Mucosa of descending colon (tissue), 3 donors: ENCODE measurements around the gene TENM4. TPM values are rescaled to one million over a fixed set of nuclear protein-coding genes. Genes with fewer than 3 reads are reported as not detected.

Experiments
- ATAC-seq: fragments of 200-7000 bp; cut with Tn5 transposase; one replicate; pipeline ENCODE4 v1.9.1; 2020; ENCODE audit warnings: mild to moderate bottlenecking, moderate library complexity
- DNase-seq, 3 donors: peaks; one replicate each; pipeline ENCODE4 v3.0.0-alpha.2; 2020
- H3K36me3 ChIP-seq: fragments of 200-600 bp; one replicate; pipeline ENCODE4 v1.8.0; 2021; ENCODE audit warnings: low read depth, mild to moderate bottlenecking
- H3K4me1 ChIP-seq: fragments of 200-600 bp; one replicate; pipeline ENCODE4 v1.8.0; 2021; ENCODE audit warnings: low read depth, mild to moderate bottlenecking
- H3K4me3 ChIP-seq: fragments of 200-600 bp; one replicate; pipeline ENCODE4 v1.8.0; 2021; ENCODE audit warnings: mild to moderate bottlenecking
- H3K9me3 ChIP-seq: fragments of 200-600 bp; one replicate; pipeline ENCODE4 v1.8.0; 2021; ENCODE audit warnings: mild to moderate bottlenecking
- intact Hi-C, 2 donors: fragments of 100-400 bp; cut with DNase I in 1 of 2; cut with micrococcal nuclease in 1 of 2; formaldehyde crosslinking; loops; one replicate each; pipeline versions ENCODE4 v1.11.0 to v1.11.1; 2022; cut with DNase I, micrococcal nuclease
- total RNA-seq, 3 donors: library from RNA; stranded (reverse); fragmentation: NEBNext Ultra II Directional in 2 of 3; extraction: Animal tissue kit (Norgen Biotek cat#: 25700) in 2 of 3; gene quantifications; one replicate each; pipeline versions ENCODE4 v1.2.1 to v1.2.4, GENCODE V29; 2021 to 2023
- TF ChIP-seq, protein P1 (sequence below): fragments of 200-600 bp; IDR thresholded peaks from one replicate; pipeline ENCODE4 v1.8.0; 2022; ENCODE audit warnings: antibody characterized with exemption, mild to moderate bottlenecking
- donor health status: DM: no; HTN: no; CAD: no; lungs with moderate emphysema.
- donor health status: DM: no; HTN: no; CAD: no.
- donor health status: DM: no; HTN: yes; CAD: no.

Gene TENM4
- total RNA-seq, 3 donors from 2014 or later = 0.70 to 1.6 (median 1.2) TPM

DNA sequence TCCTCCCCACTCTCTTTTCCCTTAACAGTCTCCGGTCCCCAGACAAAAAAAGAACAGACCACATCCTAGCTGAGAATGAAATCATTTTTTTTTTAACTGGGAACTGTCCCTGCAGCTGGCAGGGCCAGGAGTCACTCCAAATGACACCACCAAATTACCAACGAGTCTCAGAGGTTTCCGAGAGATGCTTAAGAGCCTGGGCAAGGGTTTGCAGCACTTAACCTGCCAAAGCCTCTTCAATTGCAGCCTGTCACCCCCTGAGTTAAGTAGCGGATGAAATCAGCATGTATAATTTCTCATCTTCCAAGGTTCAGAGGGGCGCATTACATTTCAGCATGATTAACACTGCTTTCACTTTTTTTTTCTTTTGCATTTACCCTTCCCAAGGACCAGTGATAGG lies 71.8 kb downstream of the TENM4 start:
- no peaks in the 10 kb centered on the region for H3K36me3 ChIP-seq
- TF ChIP-seq, protein P1, sequence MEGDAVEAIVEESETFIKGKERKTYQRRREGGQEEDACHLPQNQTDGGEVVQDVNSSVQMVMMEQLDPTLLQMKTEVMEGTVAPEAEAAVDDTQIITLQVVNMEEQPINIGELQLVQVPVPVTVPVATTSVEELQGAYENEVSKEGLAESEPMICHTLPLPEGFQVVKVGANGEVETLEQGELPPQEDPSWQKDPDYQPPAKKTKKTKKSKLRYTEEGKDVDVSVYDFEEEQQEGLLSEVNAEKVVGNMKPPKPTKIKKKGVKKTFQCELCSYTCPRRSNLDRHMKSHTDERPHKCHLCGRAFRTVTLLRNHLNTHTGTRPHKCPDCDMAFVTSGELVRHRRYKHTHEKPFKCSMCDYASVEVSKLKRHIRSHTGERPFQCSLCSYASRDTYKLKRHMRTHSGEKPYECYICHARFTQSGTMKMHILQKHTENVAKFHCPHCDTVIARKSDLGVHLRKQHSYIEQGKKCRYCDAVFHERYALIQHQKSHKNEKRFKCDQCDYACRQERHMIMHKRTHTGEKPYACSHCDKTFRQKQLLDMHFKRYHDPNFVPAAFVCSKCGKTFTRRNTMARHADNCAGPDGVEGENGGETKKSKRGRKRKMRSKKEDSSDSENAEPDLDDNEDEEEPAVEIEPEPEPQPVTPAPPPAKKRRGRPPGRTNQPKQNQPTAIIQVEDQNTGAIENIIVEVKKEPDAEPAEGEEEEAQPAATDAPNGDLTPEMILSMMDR = no peak
- ATAC-seq (no peak), DNase-seq (no peak)
- intact Hi-C loops = no loop called here
- H3K9me3 ChIP-seq = no peaks in the 10 kb centered on the region
- no peaks in the 10 kb centered on the region for H3K4me1 ChIP-seq
- H3K4me3 ChIP-seq = no peak overlapping the region

DNA sequence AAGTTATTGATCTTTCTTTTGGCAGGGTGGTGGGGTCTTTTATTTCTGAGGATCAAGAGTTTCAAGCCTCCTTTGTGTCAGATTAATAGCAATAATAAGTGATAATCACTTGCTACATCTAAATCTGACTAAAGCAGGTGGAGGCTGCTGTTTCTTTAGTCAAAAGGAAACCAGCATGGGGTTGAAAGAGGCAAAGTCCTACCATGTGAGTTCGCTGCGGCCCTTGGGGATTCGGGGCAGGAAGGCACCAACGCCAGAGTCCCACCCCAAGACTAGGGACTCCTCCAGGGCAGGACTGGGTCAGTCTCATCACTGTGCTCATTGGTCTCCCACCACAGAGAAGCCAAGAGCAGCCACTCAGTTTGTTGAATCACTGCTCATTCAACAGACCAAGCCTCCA lies 73.0 kb downstream of the TENM4 start:
- H3K36me3 ChIP-seq = no peaks in the 10 kb centered on the region
- H3K9me3 ChIP-seq = no peaks in the 10 kb centered on the region
- DNase-seq (no peak), ATAC-seq (no peak)
- H3K4me1 ChIP-seq = no peaks in the 10 kb centered on the region
- H3K4me3 ChIP-seq = no peak overlapping the region
- intact Hi-C loops = no loop called here
- TF ChIP-seq, protein P1 = no peak

DNA sequence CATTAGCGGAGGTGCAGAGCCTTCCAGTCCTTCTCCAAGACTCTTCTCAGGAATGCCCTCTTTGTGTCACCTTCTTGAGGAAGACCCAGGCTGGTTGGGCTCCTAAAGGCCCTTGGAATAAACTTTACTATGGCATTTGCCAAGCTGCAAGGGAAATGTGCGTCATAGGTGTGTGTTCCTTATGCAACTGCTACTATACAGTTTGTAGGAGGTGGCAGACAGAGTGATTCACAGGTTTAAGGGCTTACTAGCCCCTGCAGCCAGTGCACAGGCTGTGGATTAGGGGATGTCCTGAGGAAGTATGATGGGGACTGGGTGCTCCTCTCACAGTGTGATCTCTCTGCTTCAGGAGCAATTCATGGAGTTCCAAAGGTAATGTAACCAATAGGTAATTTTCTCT lies 74.6 kb downstream of the TENM4 start:
- H3K4me1 ChIP-seq = no peaks in the 10 kb centered on the region
- H3K36me3 ChIP-seq = no peaks in the 10 kb centered on the region
- no peak for ATAC-seq
- intact Hi-C loops = no loop called here
- H3K9me3 ChIP-seq = no peaks in the 10 kb centered on the region
- H3K4me3 ChIP-seq = no peak overlapping the region
- TF ChIP-seq, protein P1 = no peak
- no peak for DNase-seq

DNA sequence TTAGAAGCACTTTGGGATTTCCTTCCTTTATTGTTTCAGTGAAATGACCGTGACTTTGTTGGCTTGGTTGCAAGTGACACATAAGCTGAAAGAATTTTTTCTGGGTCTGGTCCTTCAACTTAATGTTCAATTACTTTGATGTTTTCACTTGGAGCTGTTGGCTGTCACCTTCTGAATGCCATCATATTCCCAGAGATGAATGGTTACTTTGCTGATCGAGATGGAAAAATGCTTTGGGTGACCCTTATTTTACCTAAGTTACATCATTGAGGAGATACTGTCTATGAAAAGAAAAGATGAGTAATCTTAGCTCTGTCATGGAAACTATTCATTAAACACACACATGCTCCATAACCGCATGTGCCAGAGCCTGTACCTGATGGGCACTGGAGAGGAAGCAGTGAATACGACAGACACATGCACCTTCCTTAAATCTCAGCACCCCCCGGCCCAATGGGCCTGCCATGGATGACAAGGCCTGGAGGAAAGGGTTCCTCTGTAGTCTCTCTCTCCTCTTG lies 76.9 kb downstream of the TENM4 start:
- no peak for ATAC-seq
- intact Hi-C loops = no loop called here

DNA sequence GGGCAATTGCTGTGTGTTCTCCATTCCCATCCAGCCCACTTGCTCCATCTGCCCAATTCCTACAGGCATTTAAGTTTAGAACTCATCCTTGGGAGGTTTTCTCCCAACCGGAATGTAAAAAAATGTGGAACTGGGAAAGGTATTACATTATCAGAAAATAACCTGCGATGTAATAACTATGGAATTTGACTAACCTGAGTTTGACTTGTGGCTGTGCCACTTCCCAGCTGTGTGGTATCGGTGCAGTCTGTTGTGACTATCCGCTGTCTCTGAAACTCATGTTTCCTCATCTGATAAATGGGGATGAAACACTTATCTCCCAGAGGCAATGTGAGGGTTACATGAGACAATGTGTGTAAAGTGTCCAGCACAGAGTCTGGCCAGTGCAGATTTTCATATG lies 77.6 kb downstream of the TENM4 start:
- ATAC-seq (no peak), DNase-seq (no peak)
- H3K36me3 ChIP-seq = no peaks in the 10 kb centered on the region
- TF ChIP-seq, protein P1 = no peak
- intact Hi-C loops = no loop called here
- no peak overlapping the region for H3K4me3 ChIP-seq
- no peaks in the 10 kb centered on the region for H3K9me3 ChIP-seq
- H3K4me1 ChIP-seq = no peaks in the 10 kb centered on the region

More for the DNA sequence above, 76.9 kb downstream of the TENM4 start:
- DNase-seq = no peak
- no peaks in the 10 kb centered on the region for H3K36me3 ChIP-seq
- H3K4me3 ChIP-seq = no peak overlapping the region
- no peaks in the 10 kb centered on the region for H3K9me3 ChIP-seq
- H3K4me1 ChIP-seq = no peaks in the 10 kb centered on the region
- TF ChIP-seq, protein P1 = no peak

DNA sequence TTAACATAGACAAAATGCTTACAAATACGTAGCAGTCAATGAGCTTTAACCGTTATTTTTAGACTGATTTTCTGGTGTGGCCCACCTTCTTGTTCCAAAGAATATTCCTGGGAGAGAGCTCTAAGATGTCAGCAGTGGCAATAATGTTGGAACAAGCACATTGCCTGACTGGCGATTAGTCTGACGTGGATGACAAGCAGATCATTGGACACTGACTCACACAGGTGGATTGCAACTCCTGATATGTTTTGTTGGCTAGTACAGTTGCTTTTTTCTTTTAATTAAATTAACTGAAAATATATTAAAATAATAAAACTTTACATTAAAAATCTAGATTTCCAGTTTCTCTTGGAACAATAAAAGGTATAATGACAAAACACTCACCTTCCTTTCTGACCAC lies 78.0 kb downstream of the TENM4 start:
- H3K9me3 ChIP-seq = no peaks in the 10 kb centered on the region
- DNase-seq (no peak), ATAC-seq (no peak)
- H3K4me3 ChIP-seq = no peak overlapping the region
- TF ChIP-seq, protein P1 = no peak
- H3K36me3 ChIP-seq = no peaks in the 10 kb centered on the region
- intact Hi-C loops = no loop called here
- no peaks in the 10 kb centered on the region for H3K4me1 ChIP-seq
